ENCODE results near the gene GYS1. TPM values are rescaled to one million over a fixed set of nuclear protein-coding genes. Genes with fewer than 3 reads are reported as not detected.

The GYS1 gene
- total and polyA plus RNA-seq, 4 donors = 2.6 to 8.7 (median 6.3) TPM

GRCh38 chr19:49014123-49014869, 21.2 kb upstream of the GYS1 start (continued):
- TF ChIP-seq GABPA (IDR thresholded peaks at IDR 0.05 in 1 of 2, conservative IDR thresholded peaks at IDR 0.05 in 1 of 2) (no peak), FOXA2 (IDR thresholded peaks at IDR 0.05) (no peak)

GRCh38 chr19:49011194-49011593, 18.1 kb upstream of the GYS1 start:
- Histone ChIP-seq H3K9me3 (ENCODE audit: control insufficient read depth in 4 of 4, low read length in 3 of 4) (no peaks in the 10 kb centered on the region), H3K4me1 (ENCODE audit: control insufficient read depth in 4 of 4, insufficient read depth in 4 of 4, low read length in 3 of 4) (no peaks in the 10 kb centered on the region), H3K4me3 (ENCODE audit: low read depth in 1 of 3, low read length in 3 of 3) (no peak overlapping the region), H3K36me3 (ENCODE audit: control insufficient read depth in 4 of 4, insufficient read depth in 3 of 4, low read depth in 1 of 4, low read length in 3 of 4) (peaks cover 6 to 59% (median 18%) of the 10 kb centered on the region in 4 donors), H3K9ac (ENCODE audit: low read depth in 1 of 2, low read length in 2 of 2) (no peak overlapping the region), H3K27ac (ENCODE audit: low read depth in 1 of 2, low read length in 2 of 2) (no peak overlapping the region), H3K27me3 (ENCODE audit: control insufficient read depth in 4 of 4, insufficient read depth in 4 of 4, low read length in 3 of 4) (no peaks in the 10 kb centered on the region)
- DNase-seq (ENCODE audit: low spot score) = no peak
- TF ChIP-seq HNF4G (IDR thresholded peaks at IDR 0.05) (no peak), ATF3 (IDR thresholded peaks at IDR 0.05) (no peak), ZBTB33 (IDR thresholded peaks at IDR 0.05) (no peak), YY1 (IDR thresholded peaks at IDR 0.05) (no peak), EGR1 (IDR thresholded peaks at IDR 0.05; ENCODE audit: low read depth in 2 of 2) (no peak), JUND (IDR thresholded peaks at IDR 0.05) (no peak), MAX (IDR thresholded peaks at IDR 0.05) (no peak), RAD21 (IDR thresholded peaks at IDR 0.05) (no peak), GABPA (IDR thresholded peaks at IDR 0.05 in 1 of 2, conservative IDR thresholded peaks at IDR 0.05 in 1 of 2) (no peak), SP1 (IDR thresholded peaks at IDR 0.05) (no peak), NR2F2 (IDR thresholded peaks at IDR 0.05) (no peak), FOXA1 (IDR thresholded peaks at IDR 0.05) (no peak), CTCF (IDR thresholded peaks at IDR 0.05; ENCODE audit: low read depth, low read length, missing input control) (no peak), REST (IDR thresholded peaks at IDR 0.05) (no peak)
- 91% methylated on average over 17 of the region's 17 CpGs for WGBS

Measured in liver (tissue), 9 donors.